HepG2 (cell line): ENCODE data around the gene MARCHF6. TPM values are rescaled to one million over a fixed set of nuclear protein-coding genes. Genes with fewer than 3 reads are reported as not detected.
A peak's percentile ranks its signal among the peaks of the same experiment; 100 is the strongest.

Source experiments
- ATAC-seq: fragments of 200-7000 bp; cut with Tn5 transposase; 3 replicates; pipeline ENCODE4 v1.9.1; 2020; ENCODE audit warnings: mild to moderate bottlenecking, moderate library complexity
- BruUV-seq: library from RNA; stranded (reverse); fragments of 400-500 nt; replicated peaks from 2 replicates; lab custom pipeline; 2021; lab: Mats Ljungman, UMichigan
- CTCF ChIA-PET: fragments of 300-600 bp; formaldehyde crosslinking; extraction: SDS; loops from one replicate; lab custom pipeline; 2021; ENCODE audit warnings: low total read pairs, inconsistent platforms, low intra/inter-chr PET ratio; lab: Yijun Ruan, JAX
- POLR2A ChIA-PET: fragments of 350-600 bp; sonication (Branson Sonifier 250); formaldehyde crosslinking; loops from one replicate; lab custom pipeline; 2020; ENCODE audit warnings: antibody characterized with exemption, inconsistent platforms; lab: Yijun Ruan, JAX
- DNase-seq: peaks from one replicate; pipeline ENCODE4 v3.0.0-alpha.2; 2015; ENCODE audit warnings: low spot score
- FAIRE-seq: peaks from 3 replicates; lab custom pipeline; 2011; peaks lifted over from hg19 to GRCh38; lab: Jason Lieb, UNC
- H2AFZ ChIP-seq: one replicate; pipeline ENCODE4 v1.6.1; 2011; ENCODE audit warnings: low read length, inconsistent platforms
- H3K27ac ChIP-seq: fragments of 300-600 bp; 3 replicates; pipeline ENCODE4 v1.8.0; 2011; ENCODE audit warnings: mixed run types, mild to moderate bottlenecking, mixed read lengths, low read length, inconsistent platforms; ENCODE audit not compliant: insufficient read depth; ENCODE audit errors: extremely low read length
- H3K27me3 ChIP-seq, 2 experiments: fragments of 200-600 bp in 1 of 2; 2 replicates in 1 of 2; 3 replicates in 1 of 2; pipeline versions ENCODE4 v1.6.0 to v1.8.0; 2011; ENCODE audit warnings: low read length in 2 of 2, mild to moderate bottlenecking in 2 of 2, moderate library complexity in 2 of 2, inconsistent platforms in 1 of 2; ENCODE audit not compliant: insufficient read depth in 2 of 2, control insufficient read depth in 1 of 2
- H3K36me3 ChIP-seq, 2 experiments: fragments of 200-600 bp in 1 of 2; replicated peaks in 1 of 2; 2 replicates in 1 of 2; 3 replicates in 1 of 2; pipeline versions ENCODE4 v1.5.1 to v1.8.0; 2011; ENCODE audit warnings: low read length in 2 of 2, inconsistent platforms in 1 of 2; ENCODE audit not compliant: insufficient read depth in 2 of 2, control insufficient read depth in 1 of 2
- H3K4me1 ChIP-seq: 2 replicates; pipeline ENCODE4 v1.5.1; 2012; ENCODE audit warnings: low read length, inconsistent platforms; ENCODE audit not compliant: insufficient read depth
- H3K4me2 ChIP-seq: 2 replicates; pipeline ENCODE4 v1.6.0; 2011; ENCODE audit warnings: low read depth, low read length, inconsistent platforms
- H3K4me3 ChIP-seq, 3 experiments: fragments of 200-600 bp in 1 of 3; sonication (generic), shearing (Covaris generic) in 1 of 3; replicated peaks in 1 of 3; 2 replicates each; pipeline ENCODE4 v1.5.1; 2011 to 2016; ENCODE audit warnings: low read length in 3 of 3, inconsistent platforms in 2 of 3, low read depth in 2 of 3, mild to moderate bottlenecking in 2 of 3, control low read depth in 1 of 3, mixed read lengths in 1 of 3; ENCODE audit not compliant: insufficient read depth in 1 of 3
- H3K79me2 ChIP-seq: one replicate; pipeline ENCODE4 v1.6.1; 2011; ENCODE audit warnings: low read length, inconsistent platforms; ENCODE audit not compliant: insufficient read depth
- H3K9ac ChIP-seq: 2 replicates; pipeline ENCODE4 v1.6.0; 2011; ENCODE audit warnings: mild to moderate bottlenecking, low read depth, low read length, inconsistent platforms; ENCODE audit not compliant: insufficient read depth
- H3K9me3 ChIP-seq: 2 replicates; pipeline ENCODE4 v1.5.1; 2012; ENCODE audit warnings: mild to moderate bottlenecking, low read length
- H4K20me1 ChIP-seq: 2 replicates; pipeline ENCODE4 v1.6.0; 2011; ENCODE audit warnings: inconsistent platforms, mild to moderate bottlenecking, low read length, moderate library complexity; ENCODE audit not compliant: insufficient read depth
- BCLAF1 ChIP-seq: fragments of 450-650 bp; IDR thresholded peaks from 2 replicates; pipeline ENCODE4 v1.6.1; 2017; ENCODE audit warnings: mild to moderate bottlenecking
- FUBP1 ChIP-seq: sonication (generic); formaldehyde crosslinking; IDR thresholded peaks from 2 replicates; pipeline ENCODE4 v1.5.1; 2020; ENCODE audit warnings: missing genetic modification reagents, mild to moderate bottlenecking, borderline replicate concordance
- MXD1 ChIP-seq: sonication (generic); formaldehyde crosslinking; IDR thresholded peaks from 2 replicates; pipeline ENCODE4 v1.4.0; 2020; ENCODE audit warnings: mild to moderate bottlenecking, missing genetic modification reagents
- PHF8 ChIP-seq: sonication (generic); formaldehyde crosslinking; IDR thresholded peaks from 2 replicates; pipeline ENCODE4 v1.5.0; 2020; ENCODE audit warnings: missing genetic modification reagents
- ZNF138 ChIP-seq: sonication (generic); formaldehyde crosslinking; IDR thresholded peaks from 2 replicates; pipeline ENCODE4 v1.5.0; 2020; ENCODE audit warnings: mild to moderate bottlenecking, low read depth, missing genetic modification reagents
- ZNF160 ChIP-seq: sonication (generic); formaldehyde crosslinking; IDR thresholded peaks from 2 replicates; pipeline ENCODE4 v1.8.0; 2022; ENCODE audit warnings: mild to moderate bottlenecking, inconsistent platforms, missing genetic modification reagents
- ZNF350 ChIP-seq: sonication (generic); formaldehyde crosslinking; IDR thresholded peaks from 2 replicates; pipeline ENCODE4 v1.4.0; 2020; ENCODE audit warnings: mild to moderate bottlenecking, low read depth, missing genetic modification reagents, borderline replicate concordance
- ZNF446 ChIP-seq: sonication (generic); formaldehyde crosslinking; IDR thresholded peaks from 2 replicates; pipeline ENCODE4 v1.5.0; 2020; ENCODE audit warnings: mild to moderate bottlenecking, missing genetic modification reagents
- WGBS: methylation state at CpG from one replicate; pipeline ENCODE4 v1.1.6; 2017; ENCODE audit warnings: low lambda C conversion rate; 5-methylcytosine and 5-hydroxymethylcytosine counted together
- in situ Hi-C: cut with HindIII; loops from 2 replicates; pipeline ENCODE4 v1.10.0; 2017; ENCODE audit warnings: low pct_unique_long_range_greater_than_20kb; ENCODE audit not compliant: extremely low pct_ligation_motif_present
- intact Hi-C: fragments of 100-400 bp; cut with micrococcal nuclease; formaldehyde crosslinking; loops from one replicate; pipeline ENCODE4 v1.10.0; 2022; ENCODE audit not compliant: unreplicated experiment
- polyA plus RNA-seq, 8 experiments: library from polyadenylated mRNA; depleted of rRNA in 3 of 8; stranded (reverse) in 7 of 8; unstranded in 1 of 8; fragments of >200 nt; fragmentation: Illumina TruSeq in 4 of 8; extraction: Trizol in 4 of 8; gene quantifications; 2 replicates each; pipeline versions ENCODE4 v1.2.1 to v1.2.3, GENCODE V29; 2011 to 2016; ENCODE audit warnings: low read depth in 4 of 8, missing spikeins in 1 of 8, mixed read lengths in 1 of 8; ENCODE audit not compliant: insufficient read depth in 1 of 8
- total RNA-seq, 5 experiments: library from RNA; depleted of rRNA; stranded (reverse); fragments of >200 nt; fragmentation: Illumina TruSeq; extraction: Trizol; gene quantifications; 2 replicates each; pipeline ENCODE4 v1.2.3, GENCODE V29; 2016; ENCODE audit warnings: low read depth in 1 of 5
- TF ChIP-seq, protein P1 (sequence below), 2 experiments: sonication (generic) in 1 of 2; formaldehyde crosslinking in 1 of 2; IDR thresholded peaks; 2 replicates each; pipeline versions ENCODE4 v1.4.0 to v1.6.1; 2018 to 2020; ENCODE audit warnings: missing genetic modification reagents in 2 of 2, borderline replicate concordance in 1 of 2, low read depth in 1 of 2, mild to moderate bottlenecking in 1 of 2, missing biosample characterization in 1 of 2

MARCHF6 gene
- total and polyA plus RNA-seq, 2 of the 13 experiments (the other 11 are each of a cell fraction or from before 2014, with no cell fraction given) = 48.6 to 107 TPM

GRCh38 chr5:10354048-10354872, 765 bp downstream of the MARCHF6 start:
- ATAC-seq (peak; percentile 59), DNase-seq (peak; percentile 53), FAIRE-seq (no peak)
- Histone ChIP-seq H3K79me2 (peaks cover 56% of the 10 kb centered on the region), H3K9ac (peak overlapping the region; percentile 93), H4K20me1 (peaks cover 40% of the 10 kb centered on the region), H3K4me1 (peaks cover 43% of the 10 kb centered on the region), H3K9me3 (no peaks in the 10 kb centered on the region), H3K4me3 (peak overlapping the region; percentile 88 to 92 (median 92)), H2AFZ (no peak overlapping the region), H3K27ac (peak overlapping the region; percentile 98), H3K4me2 (peak overlapping the region; percentile 95), H3K27me3 (no peaks in the 10 kb centered on the region; a peak in 1 of 5 replicates), H3K36me3 (no peaks in the 10 kb centered on the region)
- intact Hi-C loops (no loop called here), in situ Hi-C loops (no loop called here)
- under 1% methylated on average over 23 of the region's 54 CpGs for WGBS
- POLR2A ChIA-PET = interaction anchor here (0.6 to 1.9 kb wide), 18 partner anchors 8 to 274 kb away, joined by 3 to 14 read pairs (median 6); partner anchors contain the start of genes ATPSCKMT and CCT5
- BruUV-seq = TSS peak; percentile 59
- CTCF ChIA-PET = interaction anchor here (1.6 kb wide), 1 partner anchor 70 kb away, joined by 3 read pairs; no protein-coding TSS in a partner anchor
- TF ChIP-seq ZNF446 (CRISPR knock-in tag) = no peak
- no peak for TF ChIP-seq ZNF350
- peak; percentile 37; the same call in 1 of the 2 replicates for TF ChIP-seq PHF8
- no peak for TF ChIP-seq FUBP1 (CRISPR knock-in tag)
- 0 out of 2 replicates have a peak, but pooled peaks have one; percentile 7 for TF ChIP-seq MXD1 (CRISPR knock-in tag)
- TF ChIP-seq BCLAF1 = no peak
- TF ChIP-seq, protein P1, sequence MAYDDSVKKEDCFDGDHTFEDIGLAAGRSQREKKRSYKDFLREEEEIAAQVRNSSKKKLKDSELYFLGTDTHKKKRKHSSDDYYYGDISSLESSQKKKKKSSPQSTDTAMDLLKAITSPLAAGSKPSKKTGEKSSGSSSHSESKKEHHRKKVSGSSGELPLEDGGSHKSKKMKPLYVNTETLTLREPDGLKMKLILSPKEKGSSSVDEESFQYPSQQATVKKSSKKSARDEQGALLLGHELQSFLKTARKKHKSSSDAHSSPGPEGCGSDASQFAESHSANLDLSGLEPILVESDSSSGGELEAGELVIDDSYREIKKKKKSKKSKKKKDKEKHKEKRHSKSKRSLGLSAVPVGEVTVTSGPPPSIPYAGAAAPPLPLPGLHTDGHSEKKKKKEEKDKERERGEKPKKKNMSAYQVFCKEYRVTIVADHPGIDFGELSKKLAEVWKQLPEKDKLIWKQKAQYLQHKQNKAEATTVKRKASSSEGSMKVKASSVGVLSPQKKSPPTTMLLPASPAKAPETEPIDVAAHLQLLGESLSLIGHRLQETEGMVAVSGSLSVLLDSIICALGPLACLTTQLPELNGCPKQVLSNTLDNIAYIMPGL (CRISPR knock-in tag; IDR thresholded peaks at IDR 0.05; ENCODE audit: borderline replicate concordance in 1 of 2, low read depth in 1 of 2) = peak in 1 of 2 experiments; percentile 3; a peak in 1 of 4 replicates
- no peak for TF ChIP-seq ZNF160
- 0 out of 2 replicates have a peak, but pooled peaks have one; percentile 46 for TF ChIP-seq ZNF138 (CRISPR knock-in tag)
